HCEC 1CT (cell line): ENCODE data around the gene TSC1.

ENCODE experiments used
- DNase-seq: peaks from one replicate; pipeline ENCODE4 v3.0.0-alpha.2; 2017

The TSC1 gene

GRCh38 chr9:132857616-132858342 is 86.6 kb downstream of the TSC1 start:
- DNase-seq, result peak; percentile 28

DNA sequence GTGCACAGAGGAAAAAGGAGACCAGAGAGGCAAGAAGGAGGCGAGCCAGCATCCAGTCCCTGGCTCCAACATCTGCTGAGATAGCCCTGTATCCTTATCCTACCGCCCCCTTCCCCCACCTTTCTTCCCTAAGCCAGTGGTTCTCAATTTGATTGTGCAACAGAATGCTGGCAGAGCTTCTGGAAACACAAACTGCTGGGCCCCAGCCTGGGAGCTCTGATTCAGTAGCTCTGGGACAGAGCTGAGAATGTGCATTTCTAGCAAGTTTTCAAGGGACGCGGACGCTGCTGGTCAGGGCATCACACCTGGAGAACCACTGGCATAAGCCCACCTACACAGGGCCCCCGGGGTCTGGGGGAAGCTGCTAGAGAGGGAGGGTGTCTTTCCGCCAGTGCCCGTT is 87.4 kb downstream of the TSC1 start:
- DNase-seq, result peak; percentile 41

- no peak for DNase-seq
Measured at GRCh38 chr9:132855904-132856303, 88.5 kb downstream of the TSC1 start.

DNA sequence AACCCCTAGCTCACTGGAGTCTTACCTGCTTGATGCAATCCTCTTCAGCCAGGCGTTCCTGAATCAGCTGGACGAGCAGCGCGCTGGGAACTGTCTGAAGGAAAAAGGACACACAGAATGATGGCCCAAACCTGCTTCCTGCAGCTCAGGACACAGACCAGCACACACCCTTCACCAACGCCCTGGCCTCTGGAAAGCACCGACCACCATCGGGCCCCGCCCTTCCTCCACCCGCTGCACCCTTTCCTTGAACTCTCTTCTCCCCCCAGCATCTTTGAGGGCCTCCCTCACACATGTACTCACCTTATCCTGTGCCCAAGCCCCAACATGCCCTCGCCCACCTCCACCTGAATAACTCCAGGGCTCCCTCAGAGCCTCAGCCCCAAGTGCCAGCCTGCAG is 89.6 kb downstream of the TSC1 start:
- no peak for DNase-seq

DNA sequence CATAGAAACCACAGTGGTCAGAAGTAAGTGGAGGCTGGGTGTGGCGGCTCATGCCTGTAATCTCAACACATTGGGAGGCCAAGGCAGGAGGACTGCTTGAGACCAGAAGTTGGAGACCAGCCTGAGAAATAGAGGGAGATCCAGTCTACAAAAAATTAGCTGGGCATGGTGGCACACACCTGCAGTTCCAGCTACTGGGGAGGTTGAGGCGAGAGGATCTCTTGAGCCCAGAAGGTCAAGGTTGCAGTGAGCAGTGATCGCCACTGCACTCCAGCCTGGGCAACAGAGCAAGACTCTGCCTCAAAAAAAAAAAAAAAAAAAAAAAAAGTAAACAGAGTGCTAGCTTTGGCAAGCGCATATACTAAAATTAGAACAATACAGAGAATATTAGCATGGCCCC is 90.9 kb downstream of the TSC1 start:
- no peak for DNase-seq

DNA sequence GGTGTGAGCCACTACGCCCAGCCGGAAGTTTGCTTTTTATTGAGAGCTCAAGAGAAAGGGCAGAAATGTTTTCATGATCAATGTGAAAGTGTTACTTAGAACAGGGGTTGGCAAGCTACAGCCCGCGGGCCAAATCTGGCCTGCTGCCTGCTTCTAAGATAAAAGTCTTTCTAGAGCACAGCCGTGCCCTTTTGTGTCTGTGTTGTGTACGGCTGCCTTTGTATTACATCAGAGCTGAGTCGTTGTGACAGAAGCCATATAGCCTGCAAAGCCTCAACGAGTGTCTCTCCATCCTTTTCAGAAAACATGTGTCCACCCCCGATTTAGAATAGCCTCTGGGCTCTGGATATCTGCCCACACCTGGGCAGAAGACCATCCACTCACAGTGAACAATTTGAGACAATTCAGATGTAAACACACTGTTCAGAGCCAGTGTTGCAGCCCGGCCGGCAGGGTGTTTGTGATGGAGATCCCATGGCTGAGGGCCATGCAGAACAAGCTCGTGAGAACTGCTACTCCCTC is 95.2 kb downstream of the TSC1 start:
- no peak for DNase-seq

DNA sequence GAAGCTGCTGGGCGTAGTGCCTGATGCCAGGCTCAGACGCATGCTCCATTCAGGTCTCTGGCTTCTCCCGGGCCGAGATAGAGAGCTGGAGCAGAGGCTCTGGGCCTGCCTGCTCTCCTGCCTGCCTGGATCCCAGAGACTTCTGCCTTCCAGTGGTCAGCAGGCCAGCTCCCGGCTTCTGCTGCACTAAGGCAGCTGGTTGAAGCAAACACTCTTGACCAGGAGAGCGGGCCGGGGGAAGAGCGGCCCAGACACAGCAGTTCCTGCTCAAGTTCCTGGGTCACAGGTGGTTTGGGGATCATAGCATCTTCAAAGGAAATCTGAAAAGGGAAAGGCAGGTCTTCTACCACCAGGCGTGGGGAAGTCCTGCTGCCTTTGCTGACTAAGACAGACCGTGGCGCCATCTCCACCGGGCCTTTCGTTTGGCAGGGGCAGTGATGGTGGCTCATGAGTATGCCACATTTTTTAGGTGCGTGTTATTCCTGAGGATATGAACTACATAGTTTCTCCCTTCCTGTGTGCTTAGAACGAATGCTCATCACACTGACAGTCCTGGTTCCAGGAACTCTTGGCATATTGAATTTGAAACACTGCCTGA is 97.4 kb downstream of the TSC1 start:
- DNase-seq, result no peak

DNA sequence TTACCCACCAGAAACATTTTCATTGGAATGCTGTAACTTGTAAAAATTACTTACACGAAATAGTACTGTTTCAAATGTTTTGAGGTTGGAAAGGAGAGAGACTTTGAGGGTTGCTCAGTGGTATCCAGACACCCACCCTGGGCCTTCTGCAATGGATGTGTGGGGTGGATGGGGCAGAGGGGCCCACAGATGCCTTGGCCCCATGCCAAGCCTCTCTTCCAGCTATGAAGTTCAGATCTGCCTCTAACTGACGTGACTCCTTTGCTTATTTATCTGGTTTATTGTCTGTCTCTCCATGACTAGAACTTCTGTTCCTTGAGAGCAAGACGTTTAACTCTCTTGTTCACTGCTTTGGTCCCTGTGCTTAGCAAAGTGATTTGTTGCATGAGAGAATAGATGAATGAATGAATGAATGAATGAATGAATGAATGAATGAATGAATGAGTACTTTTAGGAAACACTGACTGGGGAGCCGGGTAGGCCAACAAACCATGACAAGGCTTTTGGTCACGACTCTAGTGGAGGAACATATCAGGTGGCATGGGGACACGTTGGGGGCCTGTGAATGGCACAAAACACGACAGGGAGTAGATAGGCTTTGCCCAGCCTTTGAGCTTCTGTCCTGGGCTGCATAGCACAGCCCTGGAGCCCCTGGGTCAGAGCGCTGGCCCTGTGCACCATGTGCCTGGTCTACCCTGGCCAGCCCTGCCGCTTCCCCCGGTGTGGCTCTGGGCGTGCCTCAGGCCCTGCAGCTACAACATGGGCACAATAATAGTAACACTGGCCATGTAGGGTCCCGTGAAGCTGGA is 98.1 kb downstream of the TSC1 start:
- no peak for DNase-seq

- no peak for DNase-seq
Measured at GRCh38 chr9:132842124-132843044, 102.0 kb downstream of the TSC1 start.
